Endometrial microvascular endothelial cells (primary cell): ENCODE measurements around the gene COQ8A. TPM values are rescaled to one million over a fixed set of nuclear protein-coding genes. Genes with fewer than 3 reads are reported as not detected.

Experiments used
- in situ Hi-C: cut with HindIII; loops from 2 replicates; pipeline ENCODE4 v1.10.0; 2017; ENCODE audit warnings: low sequenced_read_pairs, low pct_unique_long_range_greater_than_20kb; ENCODE audit errors: inconsistent ontology term
- total RNA-seq: library from RNA; depleted of rRNA; stranded (reverse); fragments of >200 nt; gene quantifications from one replicate; pipeline ENCODE4 v1.2.3, GENCODE V29; 2015; ENCODE audit errors: inconsistent ontology term

COQ8A gene
- total RNA-seq, 1 donor from 2014 or later: 14.9 TPM

GRCh38 chr1:226964611-226965486 is 24.8 kb downstream of the COQ8A start:
- in situ Hi-C loops: no loop called here

GRCh38 chr1:226965581-226966440 is 25.7 kb downstream of the COQ8A start:
- in situ Hi-C loops: no loop called here

GRCh38 chr1:226966683-226967082 is 26.6 kb downstream of the COQ8A start:
- in situ Hi-C loops: no loop called here

GRCh38 chr1:226967665-226968064 is 27.6 kb downstream of the COQ8A start:
- in situ Hi-C loops: no loop called here

GRCh38 chr1:226971765-226972164 is 31.7 kb downstream of the COQ8A start:
- in situ Hi-C loops: no loop called here

- in situ Hi-C loops: no loop called here
Measured at GRCh38 chr1:226972931-226973330, 32.8 kb downstream of the COQ8A start.

GRCh38 chr1:226973371-226973897 is 33.3 kb downstream of the COQ8A start:
- in situ Hi-C loops: no loop called here

- in situ Hi-C loops: no loop called here
Measured at GRCh38 chr1:226973898-226974543, 33.9 kb downstream of the COQ8A start.

GRCh38 chr1:226974544-226975258 is 34.6 kb downstream of the COQ8A start:
- in situ Hi-C loops: no loop called here

GRCh38 chr1:226975259-226976250 is 35.5 kb downstream of the COQ8A start:
- in situ Hi-C loops: no loop called here

GRCh38 chr1:226976276-226976977 is 36.3 kb downstream of the COQ8A start:
- in situ Hi-C loops: no loop called here

GRCh38 chr1:226976978-226977642 is 37.0 kb downstream of the COQ8A start:
- in situ Hi-C loops: no loop called here

- in situ Hi-C loops: no loop called here
Measured at GRCh38 chr1:226977643-226978431, 37.7 kb downstream of the COQ8A start.

- in situ Hi-C loops: no loop called here
Measured at GRCh38 chr1:226978432-226979114, 38.5 kb downstream of the COQ8A start.

GRCh38 chr1:226979115-226979516 is 39.0 kb downstream of the COQ8A start:
- in situ Hi-C loops: no loop called here
